HG02852 (cell line): ENCODE data around the gene IGSF6.
"Not testable (repeated sequence)": the region's sequence is repeated elsewhere in the genome, so short reads cannot be mapped to it uniquely, and the experiment has no call there.

Source experiments
- ATAC-seq: cut with Tn5 transposase; IDR thresholded peaks from one replicate; pipeline ENCODE4 v1.9.1; 2021; ENCODE audit warnings: mild to moderate bottlenecking, moderate library complexity; ENCODE audit not compliant: unreplicated experiment

Gene IGSF6

DNA sequence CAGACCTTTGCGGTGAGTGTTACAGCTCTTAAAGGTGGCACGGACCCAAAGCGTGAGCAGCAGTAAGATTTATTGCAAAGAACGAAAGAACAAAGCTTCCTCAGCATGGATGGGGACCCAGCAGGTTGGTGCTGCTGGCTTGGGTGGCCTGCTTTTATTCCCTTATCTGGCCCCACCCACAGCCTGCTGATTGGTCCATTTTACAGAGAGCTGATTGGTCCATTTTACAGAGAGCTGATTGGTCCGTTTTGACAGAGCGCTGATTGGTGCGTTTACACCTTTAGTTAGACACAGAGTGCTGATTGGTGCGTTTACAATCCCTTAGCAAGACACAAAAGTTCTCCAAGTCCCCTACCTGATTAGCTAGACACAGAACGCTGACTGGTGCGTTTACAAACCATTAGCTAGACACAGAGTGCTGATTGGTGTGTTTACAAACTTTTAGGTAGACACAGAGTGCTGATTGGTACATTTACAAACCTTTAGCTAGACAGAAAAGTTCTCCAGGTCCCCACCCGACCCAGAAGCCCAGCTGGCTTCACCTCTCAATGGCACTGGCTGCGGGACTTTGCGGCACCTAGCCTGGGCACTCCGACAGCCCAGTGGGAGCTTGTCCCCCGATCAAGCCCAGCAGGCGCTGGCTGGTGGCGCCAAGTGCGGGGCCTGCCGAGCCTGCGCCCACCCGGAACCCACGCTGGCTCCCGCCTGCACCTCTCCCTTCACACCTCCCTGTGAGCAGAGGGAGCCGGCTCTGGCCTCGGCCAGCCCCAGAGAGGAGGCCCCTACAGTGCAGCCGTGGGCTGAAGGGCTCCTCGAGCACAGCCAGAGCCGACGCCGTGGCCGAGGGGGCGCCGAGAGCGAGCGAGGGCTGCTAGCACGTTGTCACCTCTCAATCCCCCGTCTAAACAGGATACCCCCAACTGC lies 22.5 kb downstream of the IGSF6 start:
- ATAC-seq: not testable (repeated sequence)

- no peak for ATAC-seq
These were observed 23.6 kb downstream of the IGSF6 start for GRCh38 chr16:21628772-21629171.

GRCh38 chr16:21628121-21628726 lies 24.2 kb downstream of the IGSF6 start:
- ATAC-seq: no peak

GRCh38 chr16:21626659-21627277 lies 25.6 kb downstream of the IGSF6 start:
- ATAC-seq: no peak

GRCh38 chr16:21625026-21625425 lies 27.4 kb downstream of the IGSF6 start:
- no peak for ATAC-seq

DNA sequence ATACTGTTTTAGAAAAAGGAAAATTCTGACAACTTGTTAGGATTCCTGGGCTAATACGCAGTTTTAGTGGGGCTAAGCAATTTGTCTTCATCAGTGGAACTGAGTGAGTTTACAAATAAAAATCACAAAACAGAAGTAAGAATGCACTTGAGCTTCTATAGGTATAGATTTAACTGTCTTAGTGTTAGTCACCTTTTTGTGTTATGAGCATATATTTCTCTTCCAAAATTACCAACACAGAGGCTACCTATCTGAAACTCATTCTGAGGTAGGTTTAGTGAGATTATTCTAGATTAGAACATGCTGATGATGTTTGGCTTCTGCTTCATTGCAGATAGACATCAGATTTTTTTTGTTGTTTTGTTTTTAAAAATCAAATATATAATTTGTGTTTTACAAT lies 29.9 kb downstream of the IGSF6 start:
- ATAC-seq: no peak

DNA sequence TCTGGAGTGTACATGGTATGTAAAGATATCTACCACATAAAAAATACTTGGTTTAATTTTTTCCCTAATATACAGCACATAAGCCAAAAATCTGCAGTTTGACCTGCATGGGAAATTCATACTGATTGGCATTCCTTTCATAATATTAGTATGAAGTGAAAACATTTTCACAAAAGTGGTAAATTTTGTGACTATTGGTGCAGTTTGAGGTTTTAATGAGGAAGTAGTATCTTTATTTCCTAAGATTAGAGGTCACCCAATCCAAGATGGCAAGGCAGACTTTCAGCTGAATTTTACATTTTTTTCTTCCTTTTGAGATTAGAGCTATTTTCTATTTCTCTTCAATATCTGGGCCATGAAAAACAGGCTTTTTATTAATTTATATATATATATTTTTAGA lies 31.8 kb downstream of the IGSF6 start:
- no peak for ATAC-seq

GRCh38 chr16:21619765-21620425 lies 32.5 kb downstream of the IGSF6 start:
- no peak for ATAC-seq

- no peak for ATAC-seq
These were observed 34.1 kb downstream of the IGSF6 start for GRCh38 chr16:21618281-21618680.

DNA sequence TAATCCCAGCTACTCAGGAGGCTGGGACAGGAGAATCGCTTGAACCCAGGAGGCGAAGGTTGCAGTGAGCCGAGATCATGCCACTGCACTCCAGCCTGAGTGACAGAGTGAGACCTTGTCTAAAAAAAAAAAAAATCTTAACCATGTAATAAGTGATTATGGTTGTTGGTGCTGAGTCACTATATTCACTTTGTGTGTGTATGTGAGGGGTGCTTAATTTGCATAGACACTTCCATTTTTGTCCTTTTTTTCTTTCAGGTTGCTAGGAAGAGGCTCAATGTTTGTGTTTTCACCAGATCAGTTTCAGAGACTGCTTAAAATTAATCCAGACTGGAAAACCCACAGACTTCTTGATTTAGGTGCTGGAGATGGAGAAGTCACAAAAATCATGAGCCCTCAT lies 34.8 kb downstream of the IGSF6 start:
- no peak for ATAC-seq

GRCh38 chr16:21614896-21615295 lies 37.5 kb downstream of the IGSF6 start:
- no peak for ATAC-seq

DNA sequence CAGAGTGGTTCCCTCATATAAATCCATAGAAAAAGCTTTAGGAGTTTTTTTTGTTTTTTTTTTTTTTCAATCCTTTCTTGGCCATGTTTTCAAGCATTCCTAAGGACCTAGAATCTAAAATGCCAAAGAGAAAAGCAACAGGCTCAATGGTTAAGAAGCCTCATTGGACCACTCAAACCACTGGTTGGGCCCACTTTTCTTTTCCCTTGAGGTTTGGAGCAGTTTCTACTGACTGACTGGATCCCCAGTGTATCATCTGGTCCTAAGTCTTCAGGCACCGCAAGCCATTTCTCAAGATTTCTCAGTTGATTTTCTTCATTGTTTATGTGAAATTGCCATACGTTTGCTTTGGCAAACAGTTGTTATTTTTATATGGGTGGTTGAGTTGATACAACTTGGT lies 38.6 kb downstream of the IGSF6 start:
- no peak for ATAC-seq

- no peak for ATAC-seq
These were observed 39.0 kb downstream of the IGSF6 start for GRCh38 chr16:21613361-21613760.

DNA sequence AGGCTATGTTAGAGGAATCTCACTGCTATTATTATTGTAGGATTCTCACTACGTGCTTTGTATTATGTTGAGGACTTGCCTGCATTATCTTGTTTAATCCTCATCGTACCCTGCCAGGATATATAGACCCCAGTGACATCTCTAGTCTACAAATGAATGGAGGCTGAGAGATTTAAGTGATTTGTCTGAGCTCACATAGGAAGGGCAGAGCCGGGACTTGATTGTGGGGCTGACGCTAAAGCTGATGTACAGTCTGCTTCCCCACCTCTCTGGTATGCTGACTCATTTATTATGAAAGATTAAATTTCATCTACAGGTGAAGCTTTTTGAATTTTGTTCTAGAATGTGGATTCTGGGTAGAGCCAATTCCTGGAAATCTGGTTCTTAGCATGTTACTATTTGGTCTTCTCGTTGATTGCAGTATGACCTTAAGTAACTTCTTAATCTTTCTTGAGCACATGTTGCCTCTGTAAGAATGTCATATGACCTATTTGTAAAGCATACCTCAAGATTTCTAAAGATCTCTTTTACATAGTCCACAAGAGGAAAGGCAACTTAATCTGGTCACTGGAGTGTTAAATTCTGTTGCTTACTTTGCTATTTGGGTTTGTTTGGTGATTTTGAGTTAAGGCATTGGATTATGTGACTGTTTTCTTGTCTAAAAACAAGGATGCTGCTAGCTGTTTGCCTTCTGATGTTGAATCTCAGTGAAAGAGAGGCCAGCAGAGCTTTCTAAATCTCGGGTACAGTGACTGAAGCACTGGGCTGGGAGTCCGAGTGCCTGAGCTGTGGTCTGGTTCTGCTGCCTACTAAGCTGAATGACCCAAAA lies 40.6 kb downstream of the IGSF6 start:
- ATAC-seq: no peak

DNA sequence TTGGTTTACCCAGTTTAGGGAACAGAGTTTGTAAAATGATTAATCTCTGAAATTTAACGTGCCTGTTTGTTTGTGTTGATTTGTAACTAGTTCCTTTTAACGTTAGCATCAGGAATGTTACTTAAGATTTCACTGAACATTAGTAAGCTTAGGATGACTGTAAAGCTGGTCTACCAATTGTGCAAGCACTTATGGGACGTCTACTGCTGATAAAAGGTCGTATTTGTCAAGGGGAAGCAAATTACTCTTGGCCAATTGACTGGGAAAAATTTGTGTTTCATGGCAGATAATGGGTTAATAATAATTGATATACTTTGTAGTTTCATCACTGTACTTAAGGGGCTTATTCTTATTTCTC lies 41.2 kb downstream of the IGSF6 start:
- ATAC-seq: no peak

- ATAC-seq: no peak
These were observed 41.6 kb downstream of the IGSF6 start for GRCh38 chr16:21610766-21611165.

DNA sequence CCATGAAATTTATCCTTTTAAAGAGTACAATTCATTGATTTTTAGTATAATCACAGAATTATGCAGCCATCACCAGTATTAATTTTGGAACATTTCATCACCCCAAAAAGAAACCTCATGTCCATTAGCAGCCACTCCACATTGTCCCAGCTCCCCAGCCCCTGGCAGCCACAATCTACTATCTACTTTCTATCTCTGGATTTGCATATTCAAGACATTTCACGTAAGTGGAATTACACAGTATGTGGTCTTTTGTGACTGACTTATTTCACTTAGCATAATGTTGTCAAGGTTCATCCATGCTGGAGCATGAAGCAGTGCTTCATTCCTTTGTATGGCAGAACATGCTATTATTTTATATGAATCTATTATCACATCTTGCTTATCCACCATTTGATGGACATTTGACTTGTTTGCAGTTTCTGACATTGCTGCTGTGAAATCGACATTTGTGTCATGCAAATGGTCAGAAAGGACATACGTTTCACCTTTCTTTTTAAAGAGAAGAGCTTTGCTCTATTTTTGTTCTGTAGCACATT lies 42.3 kb downstream of the IGSF6 start:
- ATAC-seq: no peak

DNA sequence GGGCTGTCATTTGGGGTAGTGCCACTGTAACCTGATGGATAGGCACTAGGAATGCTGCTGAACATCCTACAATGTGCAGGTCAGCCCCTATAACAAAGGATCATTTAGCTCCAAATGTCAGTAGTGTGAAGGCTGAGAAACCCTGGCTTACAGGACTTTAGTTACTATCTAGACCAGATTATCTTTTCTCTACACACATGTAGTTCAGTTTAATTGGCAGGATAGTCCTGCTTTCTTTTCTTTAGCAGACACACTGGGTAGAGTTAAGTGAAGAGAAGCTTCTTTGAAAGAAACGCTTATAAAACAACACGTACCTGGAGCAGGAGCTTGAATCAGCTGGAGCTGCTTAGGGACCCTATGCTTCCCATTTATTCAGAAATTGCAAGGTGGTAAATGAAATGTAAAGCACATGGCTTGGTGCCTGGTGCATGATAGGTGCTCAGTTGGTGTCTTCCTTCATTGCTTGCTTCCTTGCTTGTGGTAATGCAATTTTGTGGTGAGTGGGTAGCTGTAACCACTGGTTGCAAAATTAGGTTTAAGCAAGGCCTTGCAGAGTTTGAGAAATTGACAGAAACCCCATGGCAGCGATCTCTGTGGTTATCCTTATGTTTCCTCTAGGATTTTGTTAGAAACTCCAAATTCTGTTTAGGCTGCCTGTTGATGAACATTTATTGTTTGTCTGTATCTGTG lies 43.6 kb downstream of the IGSF6 start:
- ATAC-seq: no peak

DNA sequence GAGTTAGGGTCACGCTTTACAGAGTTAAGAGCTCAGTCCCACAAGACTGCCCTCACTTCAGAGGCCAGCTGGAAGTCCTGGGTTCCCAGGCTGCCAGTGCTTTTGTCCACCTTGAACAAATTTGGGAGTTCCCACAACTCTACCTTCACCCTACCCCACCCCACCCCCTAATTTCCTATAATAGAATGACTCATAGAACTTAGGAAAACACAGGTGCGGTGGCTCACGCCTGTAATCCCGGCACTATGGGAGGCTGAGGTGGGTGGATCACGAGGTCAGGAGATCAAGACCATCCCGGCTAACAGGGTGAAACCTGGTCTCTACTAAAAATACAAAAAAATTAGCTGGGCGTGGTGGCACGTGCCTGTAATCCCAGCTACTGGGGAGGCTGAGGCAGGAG lies 46.6 kb downstream of the IGSF6 start:
- not testable (repeated sequence) for ATAC-seq

DNA sequence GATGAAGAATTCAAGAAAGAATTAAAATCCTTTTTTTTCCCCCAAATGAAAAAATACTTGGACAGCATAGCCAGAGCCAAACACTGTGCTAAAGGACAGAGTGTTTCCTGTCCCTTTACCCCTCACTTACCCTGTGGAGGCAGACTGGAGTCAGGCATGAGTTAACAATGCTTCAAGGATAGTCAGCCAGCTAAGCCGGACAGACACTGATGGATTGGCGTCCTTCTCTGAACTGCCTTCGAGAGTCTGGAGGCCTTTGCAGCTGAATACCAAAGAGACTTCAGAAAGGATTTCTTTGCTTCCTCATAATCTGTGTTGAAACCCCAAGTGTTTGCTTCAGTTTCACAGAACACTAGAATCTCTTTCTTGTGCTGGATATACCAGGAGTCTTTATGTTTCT lies 48.5 kb downstream of the IGSF6 start:
- no peak for ATAC-seq
